ENCODE data around the gene ZC3H18.

DNA sequence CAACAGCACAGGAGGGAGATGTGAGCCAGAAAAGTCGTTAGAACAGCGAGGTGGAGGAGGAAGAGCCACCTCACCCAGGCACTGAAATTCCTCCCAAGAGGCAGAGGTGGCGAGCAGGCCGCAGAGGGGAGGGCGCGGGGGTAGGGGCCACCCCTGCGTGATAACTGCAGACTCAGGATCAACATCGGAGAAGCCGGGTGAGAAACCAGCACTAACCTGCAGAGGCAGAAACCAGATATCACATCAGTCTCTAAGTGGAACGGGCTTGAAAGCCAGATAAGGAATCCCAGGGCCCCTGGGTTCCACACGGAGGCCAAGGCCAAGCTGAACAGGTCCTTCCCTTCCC is 39.4 kb upstream of the ZC3H18 start:
- no peak for TF ChIP-seq CTCF (IDR thresholded peaks at IDR 0.05)
- no peak for TF ChIP-seq POLR2A (IDR thresholded peaks at IDR 0.05)
- no peak for TF ChIP-seq POLR2AphosphoS5 (IDR thresholded peaks at IDR 0.05)
